BJ (cell line): ENCODE data around the gene DOK3. TPM values are rescaled to one million over a fixed set of nuclear protein-coding genes. Genes with fewer than 3 reads are reported as not detected.

Experiments
- CTCF ChIA-PET: fragments of 350-600 bp; formaldehyde crosslinking; extraction: SDS; loops from one replicate; lab custom pipeline; 2021; ENCODE audit warnings: antibody characterized with exemption, inconsistent platforms; lab: Yijun Ruan, JAX
- POLR2A ChIA-PET: fragments of 300-600 bp; sonication (Branson Sonifier 250); formaldehyde crosslinking; extraction: SDS; loops from one replicate; lab custom pipeline; 2021; ENCODE audit warnings: antibody characterized with exemption; lab: Charles Lee
- DNase-seq: peaks from one replicate; pipeline ENCODE4 v3.0.0-alpha.2; 2011; ENCODE audit warnings: low read depth
- H3K27me3 ChIP-seq: 2 replicates; pipeline ENCODE4 v1.6.0; 2011; ENCODE audit warnings: low read length; ENCODE audit not compliant: control insufficient read depth, insufficient read depth
- H3K36me3 ChIP-seq: 2 replicates; pipeline ENCODE4 v1.5.1; 2011; ENCODE audit warnings: low read length; ENCODE audit not compliant: control insufficient read depth, insufficient read depth
- H3K4me3 ChIP-seq: 2 replicates; pipeline ENCODE4 v1.5.1; 2011; ENCODE audit warnings: low read depth, mild to moderate bottlenecking, control low read depth, low read length
- CTCF ChIP-seq: IDR thresholded peaks from 2 replicates; pipeline ENCODE4 v1.5.1; 2011; ENCODE audit warnings: low read depth, mild to moderate bottlenecking, control low read depth, inconsistent platforms, low read length, moderate library complexity; ENCODE audit not compliant: insufficient read depth
- polyA plus RNA-seq: library from polyadenylated mRNA; depleted of rRNA; stranded (reverse); fragments of >200 nt; gene quantifications from 2 replicates; pipeline ENCODE4 v1.2.3, GENCODE V29; 2011

DOK3 gene
- polyA plus RNA-seq, 1 experiment = 1.2 TPM

GRCh38 chr5:177484902-177485549 is 24.6 kb downstream of the DOK3 start:
- DNase-seq = no peak
- CTCF ChIA-PET = interaction anchor here (1.6 to 4.0 kb wide), 3 partner anchors 10 to 17 kb away, joined by 4 to 21 read pairs (median 7); no protein-coding TSS in a partner anchor
- H3K4me3 ChIP-seq = no peak overlapping the region
- POLR2A ChIA-PET = no interaction called here
- no peaks in the 10 kb centered on the region for H3K27me3 ChIP-seq
- TF ChIP-seq CTCF = no peak
- peaks cover 69% of the 10 kb centered on the region for H3K36me3 ChIP-seq

GRCh38 chr5:177483994-177484901 is 25.4 kb downstream of the DOK3 start:
- ChIA-PET POLR2A (interaction anchor here (0.6 kb wide), 1 partner anchor 23 kb away, joined by 3 read pairs; no protein-coding TSS in a partner anchor), CTCF (interaction anchor here (1.6 to 4.0 kb wide), 2 partner anchors 11 to 17 kb away, joined by 4 to 21 read pairs; no protein-coding TSS in a partner anchor)
- no peak for DNase-seq
- H3K36me3 ChIP-seq = peaks cover 61% of the 10 kb centered on the region
- no peak overlapping the region for H3K4me3 ChIP-seq
- H3K27me3 ChIP-seq = no peaks in the 10 kb centered on the region
- no peak for TF ChIP-seq CTCF

GRCh38 chr5:177483042-177483441 is 26.6 kb downstream of the DOK3 start:
- ChIA-PET CTCF (interaction anchor here (0.7 to 8.3 kb wide), 3 partner anchors 11 to 92 kb away, joined by 3 to 85 read pairs (median 4); partner anchors contain the start of gene PDLIM7), POLR2A (no interaction called here)
- no peak for DNase-seq
- Histone ChIP-seq H3K4me3 (no peak overlapping the region), H3K27me3 (no peaks in the 10 kb centered on the region), H3K36me3 (peaks cover 50% of the 10 kb centered on the region)
- no peak for TF ChIP-seq CTCF

- H3K36me3 ChIP-seq = peaks cover 44% of the 10 kb centered on the region
- no peak for TF ChIP-seq CTCF
- POLR2A ChIA-PET = interaction anchor here (1.4 kb wide), 2 partner anchors 11 to 13 kb away, joined by 4 to 8 read pairs; no protein-coding TSS in a partner anchor
- CTCF ChIA-PET = interaction anchor here (0.7 to 8.3 kb wide), 4 partner anchors 12 to 92 kb away, joined by 3 to 85 read pairs (median 4); partner anchors contain the start of gene PDLIM7
- H3K4me3 ChIP-seq = no peak overlapping the region
- DNase-seq = no peak
- H3K27me3 ChIP-seq = no peaks in the 10 kb centered on the region
Observed at GRCh38 chr5:177482359-177482795, 27.2 kb downstream of the DOK3 start.

- Histone ChIP-seq H3K27me3 (no peaks in the 10 kb centered on the region), H3K36me3 (peaks cover 28% of the 10 kb centered on the region), H3K4me3 (no peak overlapping the region)
- POLR2A ChIA-PET = interaction anchor here (0.6 to 1.4 kb wide), 4 partner anchors 10 to 69 kb away, joined by 3 to 4 read pairs (median 3); partner anchors contain the start of gene GRK6
- CTCF ChIA-PET = interaction anchor here (1.9 to 8.3 kb wide), 2 partner anchors 14 to 21 kb away, joined by 12 to 85 read pairs; partner anchors contain the start of gene PDLIM7
- TF ChIP-seq CTCF = no peak
- no peak for DNase-seq
Observed at GRCh38 chr5:177479774-177480173, 29.9 kb downstream of the DOK3 start.
